Right atrium auricular region (tissue), 2 donors: ENCODE measurements around the gene PIPOX. TPM values are rescaled to one million over a fixed set of nuclear protein-coding genes. Genes with fewer than 3 reads are reported as not detected.

Experiments used
- DNase-seq: peaks from one replicate; pipeline ENCODE4 v3.0.0-alpha.2; 2019; ENCODE audit warnings: low spot score
- H3K27ac ChIP-seq, 2 donors: fragments of 200-600 bp; sonication (generic); 1 replicate in 1 of 2; 2 replicates in 1 of 2; pipeline ENCODE4 v1.5.1; 2016 to 2019
- H3K27me3 ChIP-seq, 2 donors: fragments of 200-600 bp; sonication (generic); one replicate each; pipeline versions ENCODE4 v1.5.1 to v1.6.0; 2017 to 2019
- H3K36me3 ChIP-seq: fragments of 200-600 bp; sonication (generic); one replicate; pipeline ENCODE4 v1.5.1; 2016
- H3K4me1 ChIP-seq, 2 donors: fragments of 200-600 bp; sonication (generic); one replicate each; pipeline versions ENCODE4 v1.5.1 to v1.6.0; 2017 to 2019
- H3K4me3 ChIP-seq, 2 donors: fragments of 200-600 bp; sonication (generic); 1 replicate in 1 of 2; 2 replicates in 1 of 2; pipeline ENCODE4 v1.5.1; 2017 to 2019; ENCODE audit warnings: mild to moderate bottlenecking in 1 of 2, moderate library complexity in 1 of 2
- H3K9me3 ChIP-seq, 2 donors: fragments of 200-600 bp; sonication (generic); one replicate each; pipeline ENCODE4 v1.5.1; 2019
- total RNA-seq, 2 donors: library from RNA; depleted of rRNA; stranded (reverse); fragments of >200 nt; gene quantifications; one replicate each; pipeline ENCODE4 v1.1.0, GENCODE V29; 2016
- TF ChIP-seq, protein P1 (sequence below), 2 donors: fragments of 200-600 bp; sonication (generic); IDR thresholded peaks; one replicate each; pipeline ENCODE4 v1.5.1; 2019; ENCODE audit warnings: antibody characterized with exemption in 2 of 2

PIPOX gene
- total RNA-seq, 2 donors from 2014 or later = 0.37 to 0.79 TPM

DNA sequence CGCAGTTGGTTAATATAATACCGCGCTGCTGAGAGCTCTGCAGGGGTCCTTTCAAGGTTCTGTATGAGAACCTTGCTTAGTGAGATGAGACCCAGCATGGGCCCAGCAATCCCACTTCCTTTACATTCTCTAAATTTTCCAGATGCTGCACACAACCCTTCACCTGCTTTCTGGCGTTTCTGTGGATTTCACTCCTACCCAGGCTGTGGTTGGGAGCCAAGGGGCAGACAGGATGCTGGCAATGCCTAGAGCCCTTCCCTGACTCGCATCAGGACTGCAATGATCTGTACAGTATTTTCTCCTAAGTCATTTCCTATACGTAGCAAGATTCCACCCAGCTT is 10.1 kb upstream of the PIPOX start:
- Histone ChIP-seq H3K27me3 (no peaks in the 10 kb centered on the region), H3K27ac (no peak overlapping the region), H3K4me3 (no peak overlapping the region), H3K36me3 (no peaks in the 10 kb centered on the region), H3K9me3 (peaks cover 0 to 16% of the 10 kb centered on the region in 2 donors), H3K4me1 (no peaks in the 10 kb centered on the region)
- DNase-seq = no peak
- TF ChIP-seq, protein P1, sequence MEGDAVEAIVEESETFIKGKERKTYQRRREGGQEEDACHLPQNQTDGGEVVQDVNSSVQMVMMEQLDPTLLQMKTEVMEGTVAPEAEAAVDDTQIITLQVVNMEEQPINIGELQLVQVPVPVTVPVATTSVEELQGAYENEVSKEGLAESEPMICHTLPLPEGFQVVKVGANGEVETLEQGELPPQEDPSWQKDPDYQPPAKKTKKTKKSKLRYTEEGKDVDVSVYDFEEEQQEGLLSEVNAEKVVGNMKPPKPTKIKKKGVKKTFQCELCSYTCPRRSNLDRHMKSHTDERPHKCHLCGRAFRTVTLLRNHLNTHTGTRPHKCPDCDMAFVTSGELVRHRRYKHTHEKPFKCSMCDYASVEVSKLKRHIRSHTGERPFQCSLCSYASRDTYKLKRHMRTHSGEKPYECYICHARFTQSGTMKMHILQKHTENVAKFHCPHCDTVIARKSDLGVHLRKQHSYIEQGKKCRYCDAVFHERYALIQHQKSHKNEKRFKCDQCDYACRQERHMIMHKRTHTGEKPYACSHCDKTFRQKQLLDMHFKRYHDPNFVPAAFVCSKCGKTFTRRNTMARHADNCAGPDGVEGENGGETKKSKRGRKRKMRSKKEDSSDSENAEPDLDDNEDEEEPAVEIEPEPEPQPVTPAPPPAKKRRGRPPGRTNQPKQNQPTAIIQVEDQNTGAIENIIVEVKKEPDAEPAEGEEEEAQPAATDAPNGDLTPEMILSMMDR (IDR thresholded peaks at IDR 0.05) = no peak

DNA sequence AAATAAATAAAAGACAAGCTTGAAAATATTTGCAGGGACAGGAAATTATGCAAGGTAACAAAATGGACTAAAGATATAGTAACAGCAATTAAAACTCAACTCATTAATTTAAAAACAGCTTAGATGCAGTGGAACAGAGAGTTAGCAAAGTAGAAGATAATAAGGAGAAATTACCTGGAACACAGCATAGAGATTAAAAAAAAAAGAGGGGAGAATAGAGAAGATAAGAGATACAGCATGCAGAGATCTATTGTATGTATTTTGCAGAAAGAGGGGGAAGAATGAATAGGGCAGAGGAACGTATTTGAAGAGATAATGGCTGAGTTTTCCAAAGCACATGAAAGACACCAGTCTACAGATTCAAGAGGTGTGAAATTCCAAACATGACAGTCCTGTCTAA is 8.4 kb upstream of the PIPOX start:
- TF ChIP-seq, protein P1 (IDR thresholded peaks at IDR 0.05) = no peak
- H3K4me1 ChIP-seq = no peaks in the 10 kb centered on the region
- no peaks in the 10 kb centered on the region for H3K27me3 ChIP-seq
- H3K9me3 ChIP-seq = peaks cover 0 to 16% of the 10 kb centered on the region in 2 donors
- DNase-seq = no peak
- H3K4me3 ChIP-seq = no peak overlapping the region
- no peak overlapping the region for H3K27ac ChIP-seq
- no peaks in the 10 kb centered on the region for H3K36me3 ChIP-seq

DNA sequence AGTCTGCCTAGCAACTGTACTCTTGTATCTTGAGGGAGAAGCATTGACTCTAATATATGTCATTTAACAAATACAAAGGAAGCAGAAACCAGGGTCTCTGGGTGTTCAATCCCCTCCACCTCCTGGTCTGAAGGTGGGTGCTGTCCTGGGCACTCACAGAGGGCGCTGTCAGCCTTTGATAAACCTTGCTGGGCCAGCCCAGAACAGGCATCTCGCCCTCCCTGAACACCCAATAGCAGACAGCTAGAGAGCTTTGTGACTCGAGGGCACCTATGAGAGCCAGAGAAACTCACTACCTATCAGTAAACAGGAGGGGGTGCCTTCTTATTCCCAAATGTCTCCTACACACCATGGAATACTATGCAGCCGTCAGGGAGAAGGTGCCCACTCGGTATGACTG is 6.4 kb upstream of the PIPOX start:
- H3K4me1 ChIP-seq = no peaks in the 10 kb centered on the region
- peaks cover 0 to 16% of the 10 kb centered on the region in 2 donors for H3K9me3 ChIP-seq
- TF ChIP-seq, protein P1 (IDR thresholded peaks at IDR 0.05) = no peak
- H3K36me3 ChIP-seq = no peaks in the 10 kb centered on the region
- no peak overlapping the region for H3K27ac ChIP-seq
- H3K4me3 ChIP-seq = no peak overlapping the region
- no peak for DNase-seq
- no peaks in the 10 kb centered on the region for H3K27me3 ChIP-seq

DNA sequence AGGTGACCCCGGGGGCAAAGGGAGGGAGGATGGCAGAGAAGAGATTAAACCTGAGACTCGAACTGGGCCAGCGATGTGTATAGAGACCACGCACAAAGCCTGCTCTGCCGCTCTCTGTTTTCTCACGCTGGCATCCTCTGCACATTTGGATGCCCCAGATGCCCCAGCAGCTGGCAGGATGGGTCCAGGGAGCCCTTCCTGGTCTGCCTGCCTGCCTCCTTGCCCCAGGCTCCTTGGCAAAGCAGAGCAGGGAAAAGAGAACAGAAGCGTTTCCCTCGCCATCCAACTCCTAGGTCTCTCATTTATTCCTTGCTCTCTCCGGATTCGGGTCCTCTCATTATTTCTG is 5.2 kb upstream of the PIPOX start:
- no peaks in the 10 kb centered on the region for H3K27me3 ChIP-seq
- H3K9me3 ChIP-seq = peaks cover 0 to 16% of the 10 kb centered on the region in 2 donors
- H3K27ac ChIP-seq = no peak overlapping the region
- H3K4me1 ChIP-seq = peaks cover 0 to 5% of the 10 kb centered on the region in 2 donors
- TF ChIP-seq, protein P1 (IDR thresholded peaks at IDR 0.05) = no peak
- no peak overlapping the region for H3K4me3 ChIP-seq
- DNase-seq = no peak
- H3K36me3 ChIP-seq = no peaks in the 10 kb centered on the region

DNA sequence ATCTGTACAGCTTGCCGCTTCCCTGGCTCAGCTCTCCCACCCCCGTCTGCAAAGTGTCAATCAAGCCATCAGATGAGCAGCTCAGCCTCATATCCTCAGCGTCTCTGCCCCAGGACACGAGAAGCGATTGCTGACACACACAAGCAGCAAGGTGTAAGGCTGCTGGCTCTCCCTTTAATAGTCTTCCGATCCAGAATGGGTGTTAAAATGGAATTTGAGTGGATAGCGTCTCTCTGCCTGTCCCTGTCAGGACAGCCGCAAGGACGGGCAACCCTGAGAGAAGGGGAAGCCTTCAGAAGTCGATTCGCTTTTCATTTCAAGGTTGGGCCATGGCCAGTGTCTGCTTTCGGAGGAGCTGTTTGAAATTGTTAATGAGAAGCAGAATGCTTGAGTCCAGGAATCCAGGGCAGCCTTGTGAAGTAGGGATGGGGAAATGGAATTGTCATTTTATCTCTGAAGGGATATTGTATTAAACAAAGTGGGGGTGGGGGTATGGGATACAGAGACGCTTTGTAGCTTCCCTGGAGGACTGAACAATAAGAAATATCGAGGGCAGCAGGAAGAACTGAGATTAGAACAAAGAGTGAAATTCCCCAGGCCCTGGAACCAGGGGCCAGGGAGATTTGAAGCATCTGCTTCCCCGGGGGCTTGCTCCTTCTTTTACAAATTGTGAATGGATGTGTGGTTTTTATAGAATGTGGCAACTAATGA is 4.7 kb upstream of the PIPOX start:
- H3K9me3 ChIP-seq = peaks cover 0 to 16% of the 10 kb centered on the region in 2 donors
- H3K36me3 ChIP-seq = no peaks in the 10 kb centered on the region
- H3K27ac ChIP-seq = no peak overlapping the region
- TF ChIP-seq, protein P1 (IDR thresholded peaks at IDR 0.05) = no peak
- H3K27me3 ChIP-seq = no peaks in the 10 kb centered on the region
- peaks cover 0 to 9% of the 10 kb centered on the region in 2 donors for H3K4me1 ChIP-seq
- DNase-seq = no peak
- H3K4me3 ChIP-seq = no peak overlapping the region
